ENCODE data around the gene AOPEP. TPM values are rescaled to one million over a fixed set of nuclear protein-coding genes. Genes with fewer than 3 reads are reported as not detected.

AOPEP gene
- total RNA-seq, 1 experiment from 2014 or later, result 15.0 TPM

DNA sequence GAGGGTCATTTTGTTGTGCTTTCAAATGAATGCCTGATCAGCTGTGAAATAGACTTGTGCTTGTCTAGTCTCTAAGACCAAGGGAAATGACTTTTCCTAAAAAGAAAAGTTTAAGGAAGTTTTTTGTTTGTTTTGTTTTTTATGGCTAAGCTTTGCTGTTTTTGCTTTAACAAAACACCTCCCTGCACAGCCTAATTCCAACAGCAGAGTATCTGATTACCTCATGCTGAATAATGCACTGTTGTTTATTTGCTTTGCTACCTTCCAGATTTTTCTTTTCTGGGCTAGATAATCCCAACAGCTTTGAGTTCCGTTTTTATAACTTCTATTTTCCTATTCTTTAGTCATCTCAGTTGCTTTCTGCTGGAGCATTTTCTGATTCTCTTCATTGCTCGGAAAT lies 95.8 kb downstream of the AOPEP start:
- H3K56ac ChIP-seq (ENCODE audit: insufficient read length, low read depth, low read length), result no peak overlapping the region
- no peak overlapping the region for H2BK20ac ChIP-seq (ENCODE audit: low read depth, low read length, poor library complexity, severe bottlenecking)
- no peak overlapping the region for H3T11ph ChIP-seq (ENCODE audit: low read length)
- no peak overlapping the region for H3K18ac ChIP-seq (ENCODE audit: insufficient read length, low read depth, low read length)
- H3K23ac ChIP-seq (ENCODE audit: insufficient read length, low read depth, low read length), result no peak overlapping the region
- peak overlapping the region in 1 of 3 experiments; percentile 33; a peak in 1 of 7 replicates for H3K27ac Mint-ChIP-seq
- no peak overlapping the region for H2BK12ac ChIP-seq (ENCODE audit: insufficient read length, low read depth, low read length)
- H3K4me3 Mint-ChIP-seq, result no peak overlapping the region
- H3K9ac ChIP-seq (ENCODE audit: extremely low read depth, insufficient read length, low read length), result no peak overlapping the region
- WGBS (ENCODE audit: extremely low coverage, insufficient read length, low lambda C conversion rate), result no CpG with 5 or more reads among the region's 2 CpGs
- no peaks in the 10 kb centered on the region for H3K9me3 Mint-ChIP-seq
- H2BK5ac ChIP-seq (ENCODE audit: insufficient read length, low read length), result no peak overlapping the region
- DNase-seq, result no peak
- TF ChIP-seq, protein P1, sequence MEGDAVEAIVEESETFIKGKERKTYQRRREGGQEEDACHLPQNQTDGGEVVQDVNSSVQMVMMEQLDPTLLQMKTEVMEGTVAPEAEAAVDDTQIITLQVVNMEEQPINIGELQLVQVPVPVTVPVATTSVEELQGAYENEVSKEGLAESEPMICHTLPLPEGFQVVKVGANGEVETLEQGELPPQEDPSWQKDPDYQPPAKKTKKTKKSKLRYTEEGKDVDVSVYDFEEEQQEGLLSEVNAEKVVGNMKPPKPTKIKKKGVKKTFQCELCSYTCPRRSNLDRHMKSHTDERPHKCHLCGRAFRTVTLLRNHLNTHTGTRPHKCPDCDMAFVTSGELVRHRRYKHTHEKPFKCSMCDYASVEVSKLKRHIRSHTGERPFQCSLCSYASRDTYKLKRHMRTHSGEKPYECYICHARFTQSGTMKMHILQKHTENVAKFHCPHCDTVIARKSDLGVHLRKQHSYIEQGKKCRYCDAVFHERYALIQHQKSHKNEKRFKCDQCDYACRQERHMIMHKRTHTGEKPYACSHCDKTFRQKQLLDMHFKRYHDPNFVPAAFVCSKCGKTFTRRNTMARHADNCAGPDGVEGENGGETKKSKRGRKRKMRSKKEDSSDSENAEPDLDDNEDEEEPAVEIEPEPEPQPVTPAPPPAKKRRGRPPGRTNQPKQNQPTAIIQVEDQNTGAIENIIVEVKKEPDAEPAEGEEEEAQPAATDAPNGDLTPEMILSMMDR (conservative IDR thresholded peaks at IDR 0.05), result no peak
- H3K27me3 Mint-ChIP-seq (ENCODE audit: low read depth), result peaks cover 13% of the 10 kb centered on the region
- no peak overlapping the region for H2BK15ac ChIP-seq (ENCODE audit: low read depth, low read length)
- no peaks in the 10 kb centered on the region for H4K20me1 ChIP-seq (ENCODE audit: control insufficient read depth, insufficient read depth, insufficient read length)
- no peak overlapping the region for H4K8ac ChIP-seq (replicated peaks; ENCODE audit: insufficient read length, low read depth, low read length)
- H3K27ac ChIP-seq (ENCODE audit: insufficient read length, low read depth, low read length), result no peak overlapping the region
- H3K9me3 ChIP-seq (ENCODE audit: control insufficient read depth, low read depth, low read length), result no peaks in the 10 kb centered on the region
- no peak overlapping the region for H3K4me2 ChIP-seq (ENCODE audit: insufficient read depth, insufficient read length, low read length)
- H3K79me2 ChIP-seq (ENCODE audit: insufficient read depth, low read length), result no peaks in the 10 kb centered on the region
- peaks cover 5 to 13% (median 12%) of the 10 kb centered on the region in 3 experiments; a peak in 6 of 7 replicates for H3K36me3 Mint-ChIP-seq (ENCODE audit: insufficient read depth in 1 of 3, low read depth in 3 of 3)
- H3K14ac ChIP-seq (ENCODE audit: insufficient read depth, low read length), result no peak overlapping the region
- H3K79me1 ChIP-seq (ENCODE audit: insufficient read depth, low read depth, low read length, poor library complexity, severe bottlenecking), result no peaks in the 10 kb centered on the region
- H4K5ac ChIP-seq (ENCODE audit: insufficient read length, low read depth, low read length), result no peak overlapping the region
- H3K4ac ChIP-seq (ENCODE audit: low read depth, low read length), result no peak overlapping the region
- no peak overlapping the region for H2BK120ac ChIP-seq (ENCODE audit: low read depth, low read length, poor library complexity, severe bottlenecking)
- no peaks in the 10 kb centered on the region for H3K4me1 ChIP-seq (ENCODE audit: insufficient read depth, low read length)
- H3K4me1 Mint-ChIP-seq, result peaks cover 36 to 66% of the 10 kb centered on the region in 2 experiments
- no peak overlapping the region for H2AK5ac ChIP-seq (ENCODE audit: insufficient read length, low read length)
- no peaks in the 10 kb centered on the region for H3K27me3 ChIP-seq (ENCODE audit: insufficient read depth, low read length)
- no peaks in the 10 kb centered on the region for H3K23me2 ChIP-seq (ENCODE audit: insufficient read length, low read depth, low read length, poor library complexity, severe bottlenecking)
- no peak overlapping the region for H2AFZ ChIP-seq (ENCODE audit: low read length)
- no peak overlapping the region for H4K91ac ChIP-seq (ENCODE audit: insufficient read length, low read depth, low read length)
